WTC11 (cell line): ENCODE measurements around the gene BCL2L12. TPM values are rescaled to one million over a fixed set of nuclear protein-coding genes. Genes with fewer than 3 reads are reported as not detected.

Experiments used
- ATAC-seq: fragments of 200-7000 bp; cut with Tn5 transposase; 2 replicates; pipeline ENCODE4 v1.10.0; 2021; ENCODE audit warnings: mild to moderate bottlenecking, moderate library complexity
- CTCF ChIA-PET: fragments of 300-600 bp; sonication (Branson Sonifier 250); formaldehyde crosslinking; loops from one replicate; lab custom pipeline; 2021; ENCODE audit warnings: antibody characterized with exemption; lab: Charles Lee
- POLR2A ChIA-PET: fragments of 350-600 bp; sonication (Branson Sonifier 250); formaldehyde crosslinking; loops from one replicate; lab custom pipeline; 2021; ENCODE audit warnings: antibody characterized with exemption; lab: Charles Lee
- DNase-seq: peaks from one replicate; pipeline ENCODE4 v3.0.0; 2021; ENCODE audit warnings: low spot score
- H3K27ac Mint-ChIP-seq: 2 replicates; pipeline ENCODE4 v1.8.0; 2021; ENCODE audit warnings: mixed read lengths
- H3K27me3 Mint-ChIP-seq: 2 replicates; pipeline ENCODE4 v1.8.0; 2021; ENCODE audit warnings: low read depth, mild to moderate bottlenecking, moderate library complexity, mixed read lengths
- H3K36me3 Mint-ChIP-seq: 2 replicates; pipeline ENCODE4 v1.8.0; 2021; ENCODE audit warnings: mixed read lengths
- H3K4me1 Mint-ChIP-seq: 2 replicates; pipeline ENCODE4 v1.8.0; 2022; ENCODE audit warnings: mixed read lengths
- H3K4me3 Mint-ChIP-seq: 2 replicates; pipeline ENCODE4 v1.8.0; 2021; ENCODE audit warnings: mild to moderate bottlenecking, moderate library complexity, mixed read lengths
- H3K9me3 Mint-ChIP-seq: 2 replicates; pipeline ENCODE4 v1.8.0; 2021; ENCODE audit warnings: mixed read lengths
- ATF1 ChIP-seq: sonication (generic); formaldehyde crosslinking; IDR thresholded peaks from 2 replicates; pipeline ENCODE4 v1.8.1; 2023; ENCODE audit warnings: mild to moderate bottlenecking, moderate library complexity, missing genetic modification reagents
- ESRRA ChIP-seq: sonication (generic); formaldehyde crosslinking; IDR thresholded peaks from 2 replicates; pipeline ENCODE4 v1.8.1; 2022; ENCODE audit warnings: mild to moderate bottlenecking, missing genetic modification reagents, borderline replicate concordance
- FOXJ3 ChIP-seq: sonication (generic); formaldehyde crosslinking; IDR thresholded peaks from 2 replicates; pipeline ENCODE4 v1.9.0; 2021; ENCODE audit warnings: missing genetic modification reagents, mild to moderate bottlenecking, borderline replicate concordance
- FOXP1 ChIP-seq: sonication (generic); formaldehyde crosslinking; IDR thresholded peaks from 2 replicates; pipeline ENCODE4 v1.8.0; 2022; ENCODE audit warnings: missing genetic modification reagents, mild to moderate bottlenecking, moderate library complexity, borderline replicate concordance
- GABPB1 ChIP-seq: sonication (generic); formaldehyde crosslinking; IDR thresholded peaks from 2 replicates; pipeline ENCODE4 v1.8.1; 2023; ENCODE audit warnings: mild to moderate bottlenecking, missing genetic modification reagents
- IRF2 ChIP-seq: sonication (generic); formaldehyde crosslinking; IDR thresholded peaks from 2 replicates; pipeline ENCODE4 v1.8.0; 2022; ENCODE audit warnings: low read depth, missing genetic modification reagents, borderline replicate concordance
- JAZF1 ChIP-seq: fragments of 250-450 bp; sonication (Bioruptor Pico); IDR thresholded peaks from 2 replicates; pipeline ENCODE4 v1.9.0; 2021; ENCODE audit warnings: moderate library complexity, mild to moderate bottlenecking, inconsistent platforms
- JUN ChIP-seq: sonication (generic); formaldehyde crosslinking; IDR thresholded peaks from 2 replicates; pipeline ENCODE4 v1.8.0; 2023; ENCODE audit warnings: mild to moderate bottlenecking, missing genetic modification reagents
- NFYB ChIP-seq: sonication (generic); formaldehyde crosslinking; conservative IDR thresholded peaks from 2 replicates; pipeline ENCODE4 v1.8.0; 2022; ENCODE audit warnings: low read depth, missing genetic modification reagents
- NR2C2 ChIP-seq: sonication (generic); formaldehyde crosslinking; IDR thresholded peaks from 2 replicates; pipeline ENCODE4 v1.8.0; 2022; ENCODE audit warnings: mild to moderate bottlenecking, missing genetic modification reagents
- RELA ChIP-seq: sonication (generic); formaldehyde crosslinking; IDR thresholded peaks from 2 replicates; pipeline ENCODE4 v1.8.1; 2022; ENCODE audit warnings: missing genetic modification reagents, mild to moderate bottlenecking, borderline replicate concordance
- SOX15 ChIP-seq: fragments of 250-450 bp; sonication (Bioruptor Pico); IDR thresholded peaks from 2 replicates; pipeline ENCODE4 v1.9.0; 2021; ENCODE audit warnings: mild to moderate bottlenecking
- SP1 ChIP-seq: sonication (generic); formaldehyde crosslinking; conservative IDR thresholded peaks from 2 replicates; pipeline ENCODE4 v1.8.1; 2022; ENCODE audit warnings: missing genetic modification reagents
- TEAD1 ChIP-seq: sonication (generic); formaldehyde crosslinking; IDR thresholded peaks from 2 replicates; pipeline ENCODE4 v1.8.0; 2022; ENCODE audit warnings: mild to moderate bottlenecking, missing genetic modification reagents
- ZNF121 ChIP-seq: sonication (generic); formaldehyde crosslinking; IDR thresholded peaks from 2 replicates; pipeline ENCODE4 v1.8.0; 2023; ENCODE audit warnings: missing genetic modification reagents
- ZNF263 ChIP-seq: sonication (generic); formaldehyde crosslinking; IDR thresholded peaks from 2 replicates; pipeline ENCODE4 v1.8.1; 2022; ENCODE audit warnings: low read depth, mild to moderate bottlenecking, moderate library complexity, missing genetic modification reagents
- ZNF317 ChIP-seq: sonication (generic); formaldehyde crosslinking; IDR thresholded peaks from 2 replicates; pipeline ENCODE4 v1.8.1; 2023; ENCODE audit warnings: low read depth, mild to moderate bottlenecking, moderate library complexity, missing genetic modification reagents, borderline replicate concordance
- ZNF396 ChIP-seq: fragments of 250-450 bp; sonication (Bioruptor Pico); IDR thresholded peaks from 2 replicates; pipeline ENCODE4 v1.8.0; 2021; ENCODE audit warnings: mild to moderate bottlenecking, moderate library complexity, borderline replicate concordance
- ZNF671 ChIP-seq: fragments of 250-450 bp; sonication (Bioruptor Pico); IDR thresholded peaks from 2 replicates; pipeline ENCODE4 v1.8.0; 2021; ENCODE audit warnings: mild to moderate bottlenecking
- total RNA-seq: library from RNA; stranded (reverse); gene quantifications from 3 replicates; pipeline ENCODE4 v1.2.3, GENCODE V29; 2021
- TF ChIP-seq, protein P1 (sequence below): sonication (generic); formaldehyde crosslinking; IDR thresholded peaks from 2 replicates; pipeline ENCODE4 v1.8.1; 2023; ENCODE audit warnings: mild to moderate bottlenecking, missing genetic modification reagents
- TF ChIP-seq, protein P2 (sequence below): fragments of 250-450 bp; sonication (Bioruptor Pico); IDR thresholded peaks from 2 replicates; pipeline ENCODE4 v1.9.0; 2021; ENCODE audit warnings: mild to moderate bottlenecking
- TF ChIP-seq, protein P3 (sequence below): fragments of 250-450 bp; sonication (Bioruptor Pico); IDR thresholded peaks from 2 replicates; pipeline ENCODE4 v1.9.0; 2021; ENCODE audit warnings: moderate library complexity, mild to moderate bottlenecking, inconsistent platforms, borderline replicate concordance

Gene BCL2L12
- total RNA-seq, 1 experiment from 2014 or later, result 146 TPM

DNA sequence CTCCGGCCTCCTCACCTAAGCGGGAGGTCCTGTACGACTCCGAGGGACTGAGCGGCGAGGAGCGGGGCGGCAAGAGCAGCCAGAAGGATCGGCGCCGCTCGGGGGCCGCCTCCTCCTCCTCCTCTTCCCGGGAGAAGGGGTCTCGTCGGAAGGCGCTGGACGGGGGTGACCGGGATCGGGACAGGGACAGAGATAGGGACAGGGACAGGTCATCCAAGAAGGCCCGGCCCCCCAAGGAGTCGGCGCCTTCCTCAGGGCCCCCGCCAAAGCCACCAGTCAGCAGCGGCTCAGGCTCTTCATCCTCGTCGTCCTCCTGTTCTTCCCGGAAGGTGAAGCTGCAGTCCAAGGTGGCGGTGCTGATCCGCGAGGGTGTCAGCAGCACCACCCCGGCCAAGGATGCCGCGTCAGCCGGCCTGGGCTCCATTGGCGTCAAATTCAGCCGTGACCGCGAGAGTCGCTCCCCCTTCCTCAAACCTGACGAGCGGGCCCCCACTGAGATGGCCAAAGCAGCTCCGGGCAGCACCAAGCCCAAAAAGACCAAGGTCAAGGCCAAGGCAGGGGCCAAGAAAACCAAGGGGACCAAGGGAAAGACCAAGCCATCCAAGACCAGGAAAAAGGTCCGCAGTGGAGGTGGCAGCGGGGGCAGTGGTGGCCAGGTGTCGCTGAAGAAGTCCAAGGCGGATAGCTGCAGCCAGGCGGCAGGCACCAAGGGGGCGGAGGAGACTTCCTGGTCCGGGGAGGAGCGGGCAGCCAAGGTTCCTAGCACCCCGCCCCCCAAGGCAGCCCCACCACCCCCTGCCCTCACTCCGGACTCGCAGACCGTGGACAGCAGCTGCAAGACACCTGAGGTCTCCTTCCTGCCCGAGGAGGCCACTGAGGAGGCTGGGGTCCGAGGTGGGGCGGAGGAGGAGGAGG lies 12.9 kb upstream of the BCL2L12 start:
- H3K9me3 Mint-ChIP-seq, result no peaks in the 10 kb centered on the region
- no peak for ATAC-seq
- TF ChIP-seq SOX15 (CRISPR knock-in tag) (no peak), SP1 (CRISPR knock-in tag) (no peak), FOXJ3 (no peak), NFYB (CRISPR knock-in tag) (no peak), JUN (CRISPR knock-in tag) (no peak), FOXP1 (CRISPR knock-in tag) (no peak), TEAD1 (CRISPR knock-in tag) (no peak), RELA (CRISPR knock-in tag) (no peak), GABPB1 (no peak), NR2C2 (CRISPR knock-in tag) (no peak), ZNF121 (no peak), IRF2 (no peak), ZNF396 (no peak), ATF1 (no peak)
- TF ChIP-seq, protein P1, sequence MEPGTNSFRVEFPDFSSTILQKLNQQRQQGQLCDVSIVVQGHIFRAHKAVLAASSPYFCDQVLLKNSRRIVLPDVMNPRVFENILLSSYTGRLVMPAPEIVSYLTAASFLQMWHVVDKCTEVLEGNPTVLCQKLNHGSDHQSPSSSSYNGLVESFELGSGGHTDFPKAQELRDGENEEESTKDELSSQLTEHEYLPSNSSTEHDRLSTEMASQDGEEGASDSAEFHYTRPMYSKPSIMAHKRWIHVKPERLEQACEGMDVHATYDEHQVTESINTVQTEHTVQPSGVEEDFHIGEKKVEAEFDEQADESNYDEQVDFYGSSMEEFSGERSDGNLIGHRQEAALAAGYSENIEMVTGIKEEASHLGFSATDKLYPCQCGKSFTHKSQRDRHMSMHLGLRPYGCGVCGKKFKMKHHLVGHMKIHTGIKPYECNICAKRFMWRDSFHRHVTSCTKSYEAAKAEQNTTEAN (CRISPR knock-in tag), result no peak
- TF ChIP-seq, protein P2, sequence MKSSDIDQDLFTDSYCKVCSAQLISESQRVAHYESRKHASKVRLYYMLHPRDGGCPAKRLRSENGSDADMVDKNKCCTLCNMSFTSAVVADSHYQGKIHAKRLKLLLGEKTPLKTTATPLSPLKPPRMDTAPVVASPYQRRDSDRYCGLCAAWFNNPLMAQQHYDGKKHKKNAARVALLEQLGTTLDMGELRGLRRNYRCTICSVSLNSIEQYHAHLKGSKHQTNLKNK, result no peak
- TF ChIP-seq, protein P3, sequence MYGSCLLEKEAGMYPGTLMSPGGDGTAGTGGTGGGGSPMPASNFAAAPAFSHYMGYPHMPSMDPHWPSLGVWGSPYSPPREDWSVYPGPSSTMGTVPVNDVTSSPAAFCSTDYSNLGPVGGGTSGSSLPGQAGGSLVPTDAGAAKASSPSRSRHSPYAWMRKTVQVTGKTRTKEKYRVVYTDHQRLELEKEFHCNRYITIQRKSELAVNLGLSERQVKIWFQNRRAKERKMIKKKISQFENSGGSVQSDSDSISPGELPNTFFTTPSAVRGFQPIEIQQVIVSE, result no peak
- CTCF ChIA-PET, result interaction anchor here (0.6 kb wide), 1 partner anchor 327 kb away, joined by 3 read pairs; no protein-coding TSS in a partner anchor
- POLR2A ChIA-PET, result no interaction called here
- H3K4me1 Mint-ChIP-seq, result peaks cover 10% of the 10 kb centered on the region
- H3K27ac Mint-ChIP-seq, result no peak overlapping the region
- H3K4me3 Mint-ChIP-seq, result no peak overlapping the region
- no peak for DNase-seq
- no peaks in the 10 kb centered on the region for H3K27me3 Mint-ChIP-seq
- H3K36me3 Mint-ChIP-seq, result peaks cover 48% of the 10 kb centered on the region

DNA sequence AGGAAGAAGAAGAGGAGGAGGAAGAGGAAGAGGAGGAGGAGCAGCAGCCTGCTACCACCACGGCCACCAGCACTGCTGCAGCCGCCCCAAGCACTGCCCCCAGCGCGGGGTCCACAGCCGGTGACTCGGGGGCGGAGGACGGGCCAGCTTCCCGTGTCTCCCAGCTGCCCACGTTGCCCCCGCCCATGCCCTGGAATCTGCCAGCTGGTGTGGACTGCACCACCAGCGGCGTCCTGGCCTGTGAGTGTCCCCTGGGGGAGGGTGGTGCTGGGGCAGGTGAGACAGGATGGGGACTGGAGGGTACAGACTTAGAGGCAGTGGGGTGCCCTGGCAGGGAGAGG lies 12.3 kb upstream of the BCL2L12 start:
- Mint-ChIP-seq H3K4me1 (peaks cover 10% of the 10 kb centered on the region), H3K36me3 (peaks cover 48% of the 10 kb centered on the region), H3K27ac (no peak overlapping the region), H3K9me3 (no peaks in the 10 kb centered on the region), H3K4me3 (no peak overlapping the region), H3K27me3 (no peaks in the 10 kb centered on the region)
- ATAC-seq (no peak), DNase-seq (no peak)
- CTCF ChIA-PET, result interaction anchor here (0.6 kb wide), 1 partner anchor 327 kb away, joined by 3 read pairs; no protein-coding TSS in a partner anchor
- TF ChIP-seq ZNF263 (CRISPR knock-in tag), result 0 out of 2 replicates have a peak, but pooled peaks have one; percentile 28
- no peak for TF ChIP-seq FOXJ3
- POLR2A ChIA-PET, result no interaction called here

DNA sequence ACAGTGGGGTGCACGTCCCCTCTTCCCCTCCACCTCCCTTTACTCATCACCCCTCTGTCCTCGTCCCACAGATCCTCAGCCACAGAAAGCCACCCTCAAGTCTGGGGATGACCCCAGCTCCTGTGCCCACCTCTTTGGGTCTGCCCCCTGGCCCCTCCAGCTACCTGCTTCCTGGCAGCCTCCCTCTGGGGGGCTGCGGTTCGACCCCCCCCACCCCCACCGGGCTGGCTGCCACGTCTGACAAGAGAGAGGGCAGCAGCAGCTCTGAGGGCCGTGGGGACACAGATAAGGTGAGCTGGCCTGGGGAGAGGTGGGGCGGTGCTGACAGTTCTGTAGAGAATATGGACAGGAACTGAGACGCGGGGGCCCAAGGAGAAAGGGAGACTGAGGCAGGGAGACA lies 11.2 kb upstream of the BCL2L12 start:
- no peaks in the 10 kb centered on the region for H3K27me3 Mint-ChIP-seq
- DNase-seq (no peak), ATAC-seq (no peak)
- H3K4me1 Mint-ChIP-seq, result peaks cover 10% of the 10 kb centered on the region
- CTCF ChIA-PET, result interaction anchor here (1.2 to 1.9 kb wide), 3 partner anchors 15 to 35 kb away, joined by 3 to 5 read pairs (median 4); partner anchors contain the start of gene RRAS
- no peak overlapping the region for H3K4me3 Mint-ChIP-seq
- TF ChIP-seq ZNF121 (no peak), ZNF317 (CRISPR knock-in tag) (no peak), JAZF1 (CRISPR knock-in tag) (no peak), ESRRA (CRISPR knock-in tag) (no peak), ZNF671 (CRISPR knock-in tag) (no peak)
- POLR2A ChIA-PET, result no interaction called here
- H3K36me3 Mint-ChIP-seq, result peaks cover 51% of the 10 kb centered on the region
- H3K9me3 Mint-ChIP-seq, result no peaks in the 10 kb centered on the region
- no peak overlapping the region for H3K27ac Mint-ChIP-seq
